PC-9 (cell line): ENCODE results near the gene CDYL2.

Experiments used
- EZH2 ChIP-seq: fragments of 200-600 bp; sonication (generic); IDR thresholded peaks from 2 replicates; pipeline ENCODE4 v1.8.0; 2017; ENCODE audit warnings: antibody characterized with exemption, low read depth
- TF ChIP-seq, protein P1 (sequence below): fragments of 200-600 bp; sonication (generic); conservative IDR thresholded peaks from 2 replicates; pipeline ENCODE4 v1.6.1; 2017; ENCODE audit warnings: mixed run types, antibody characterized with exemption, mild to moderate bottlenecking, moderate library complexity

DNA sequence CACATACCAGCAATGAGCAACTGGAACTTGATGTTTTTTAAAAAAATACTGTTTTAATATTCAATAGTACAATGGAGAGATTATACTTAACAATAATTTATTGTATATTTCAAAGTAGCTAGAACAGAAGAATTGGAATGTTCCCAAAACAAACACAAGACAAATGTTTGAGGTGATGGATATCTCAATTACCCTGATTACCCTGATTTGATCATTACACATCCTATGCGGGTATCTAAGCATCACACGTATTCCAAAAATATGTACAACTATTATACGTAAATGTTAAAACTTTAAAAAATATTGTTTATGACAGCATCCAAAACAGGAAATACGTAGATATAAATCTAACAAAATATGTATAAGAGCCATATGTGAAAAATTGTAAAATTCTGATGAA, 166.8 kb downstream of the CDYL2 start:
- TF ChIP-seq, protein P1, sequence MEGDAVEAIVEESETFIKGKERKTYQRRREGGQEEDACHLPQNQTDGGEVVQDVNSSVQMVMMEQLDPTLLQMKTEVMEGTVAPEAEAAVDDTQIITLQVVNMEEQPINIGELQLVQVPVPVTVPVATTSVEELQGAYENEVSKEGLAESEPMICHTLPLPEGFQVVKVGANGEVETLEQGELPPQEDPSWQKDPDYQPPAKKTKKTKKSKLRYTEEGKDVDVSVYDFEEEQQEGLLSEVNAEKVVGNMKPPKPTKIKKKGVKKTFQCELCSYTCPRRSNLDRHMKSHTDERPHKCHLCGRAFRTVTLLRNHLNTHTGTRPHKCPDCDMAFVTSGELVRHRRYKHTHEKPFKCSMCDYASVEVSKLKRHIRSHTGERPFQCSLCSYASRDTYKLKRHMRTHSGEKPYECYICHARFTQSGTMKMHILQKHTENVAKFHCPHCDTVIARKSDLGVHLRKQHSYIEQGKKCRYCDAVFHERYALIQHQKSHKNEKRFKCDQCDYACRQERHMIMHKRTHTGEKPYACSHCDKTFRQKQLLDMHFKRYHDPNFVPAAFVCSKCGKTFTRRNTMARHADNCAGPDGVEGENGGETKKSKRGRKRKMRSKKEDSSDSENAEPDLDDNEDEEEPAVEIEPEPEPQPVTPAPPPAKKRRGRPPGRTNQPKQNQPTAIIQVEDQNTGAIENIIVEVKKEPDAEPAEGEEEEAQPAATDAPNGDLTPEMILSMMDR, result no peak
- no peak for TF ChIP-seq EZH2
